Midbrain (tissue), 1 donor: ENCODE measurements around the gene MLXIPL.
"Not testable (repeated sequence)": the region's sequence is repeated elsewhere in the genome, so short reads cannot be mapped to it uniquely, and the experiment has no call there.

Source experiments
- DNase-seq: peaks from one replicate; lab custom pipeline; 2025; lab: John Stamatoyannopoulos, UW

The MLXIPL gene

GRCh38 chr7:73555411-73555982, 68.8 kb downstream of the MLXIPL start:
- no peak for DNase-seq

- DNase-seq: not testable (repeated sequence)
These were observed 74.2 kb downstream of the MLXIPL start for GRCh38 chr7:73550093-73550492.

- no peak for DNase-seq
These were observed 75.1 kb downstream of the MLXIPL start for GRCh38 chr7:73549176-73549575.

DNA sequence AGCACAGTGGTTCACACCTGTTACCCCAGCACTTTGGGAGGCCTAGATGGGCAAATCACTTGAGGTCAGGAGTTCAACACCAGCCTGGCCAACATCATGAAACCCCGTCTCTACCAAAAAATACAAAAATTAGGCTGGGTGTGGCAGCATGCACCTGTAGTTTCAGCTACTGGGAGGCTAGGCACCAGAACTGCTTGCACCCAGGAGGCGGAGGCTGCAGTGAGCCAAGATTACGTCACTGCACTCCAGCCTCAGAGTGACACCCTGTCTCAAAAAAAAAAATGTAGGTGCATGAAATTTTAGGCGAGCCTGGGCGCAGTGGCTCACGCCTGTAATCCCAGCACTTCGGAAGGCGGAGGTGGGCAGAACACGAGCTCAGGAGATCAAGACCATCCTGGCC, 76.5 kb downstream of the MLXIPL start:
- no peak for DNase-seq

DNA sequence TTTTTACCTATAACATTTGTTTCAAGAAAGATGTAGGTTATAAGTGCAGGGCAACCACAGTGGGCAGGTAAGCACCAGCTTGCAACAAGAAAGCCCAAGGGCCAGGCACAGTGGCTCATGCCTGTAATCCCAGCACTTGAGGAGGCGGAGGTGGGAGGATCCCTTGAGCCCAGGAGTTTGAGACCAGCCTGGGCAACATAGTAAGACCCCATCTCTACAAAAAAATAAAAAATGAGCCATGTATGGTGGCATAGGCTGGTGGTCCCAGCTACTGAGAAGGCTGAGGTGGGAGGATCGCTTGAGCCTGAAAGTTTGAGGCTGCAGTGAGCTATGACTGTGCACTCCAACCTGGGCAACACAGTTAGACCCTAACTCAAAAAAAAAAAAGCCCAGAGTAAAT, 79.6 kb downstream of the MLXIPL start:
- DNase-seq: no peak
